ENCODE data around the gene REG1A.

The REG1A gene, protein sequence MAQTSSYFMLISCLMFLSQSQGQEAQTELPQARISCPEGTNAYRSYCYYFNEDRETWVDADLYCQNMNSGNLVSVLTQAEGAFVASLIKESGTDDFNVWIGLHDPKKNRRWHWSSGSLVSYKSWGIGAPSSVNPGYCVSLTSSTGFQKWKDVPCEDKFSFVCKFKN

DNA sequence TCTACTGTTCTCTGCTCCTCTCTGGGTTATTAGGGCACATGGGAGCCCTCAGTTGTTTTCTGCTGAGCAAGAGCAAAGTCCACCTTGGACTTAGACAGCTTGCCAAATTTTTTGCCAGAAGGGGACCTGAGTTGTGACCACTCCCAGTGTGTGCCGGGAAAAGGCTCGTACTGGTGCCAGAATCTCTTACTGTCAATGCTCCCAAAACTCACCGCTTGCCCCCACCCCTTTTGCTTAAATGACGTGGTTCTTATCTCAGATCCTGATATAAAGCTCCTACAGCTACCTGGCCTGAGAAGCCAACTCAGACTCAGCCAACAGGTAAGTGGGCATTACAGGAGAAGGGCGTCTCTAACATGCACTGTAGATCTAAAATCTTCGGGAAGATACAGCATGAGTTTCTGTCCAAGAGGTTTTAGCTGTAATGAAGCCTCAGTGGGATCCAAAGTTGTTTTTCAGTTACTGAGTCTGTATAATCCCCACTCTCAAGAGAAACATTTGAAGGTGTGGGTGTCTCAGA lies at the start of gene REG1A:
TSS of gene REG1A (plus strand) at position 295 of the 520 bp plus-strand sequence. CDS start 374 bp downstream, outside the sequence.
- TF ChIP-seq, protein P1, sequence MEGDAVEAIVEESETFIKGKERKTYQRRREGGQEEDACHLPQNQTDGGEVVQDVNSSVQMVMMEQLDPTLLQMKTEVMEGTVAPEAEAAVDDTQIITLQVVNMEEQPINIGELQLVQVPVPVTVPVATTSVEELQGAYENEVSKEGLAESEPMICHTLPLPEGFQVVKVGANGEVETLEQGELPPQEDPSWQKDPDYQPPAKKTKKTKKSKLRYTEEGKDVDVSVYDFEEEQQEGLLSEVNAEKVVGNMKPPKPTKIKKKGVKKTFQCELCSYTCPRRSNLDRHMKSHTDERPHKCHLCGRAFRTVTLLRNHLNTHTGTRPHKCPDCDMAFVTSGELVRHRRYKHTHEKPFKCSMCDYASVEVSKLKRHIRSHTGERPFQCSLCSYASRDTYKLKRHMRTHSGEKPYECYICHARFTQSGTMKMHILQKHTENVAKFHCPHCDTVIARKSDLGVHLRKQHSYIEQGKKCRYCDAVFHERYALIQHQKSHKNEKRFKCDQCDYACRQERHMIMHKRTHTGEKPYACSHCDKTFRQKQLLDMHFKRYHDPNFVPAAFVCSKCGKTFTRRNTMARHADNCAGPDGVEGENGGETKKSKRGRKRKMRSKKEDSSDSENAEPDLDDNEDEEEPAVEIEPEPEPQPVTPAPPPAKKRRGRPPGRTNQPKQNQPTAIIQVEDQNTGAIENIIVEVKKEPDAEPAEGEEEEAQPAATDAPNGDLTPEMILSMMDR (conservative IDR thresholded peaks at IDR 0.05; ENCODE audit: low read depth, low read length): no peak
- H3K4me3 ChIP-seq (ENCODE audit: low read depth, low read length): no peak within 1 kb of the TSS
- no peak for DNase-seq (ENCODE audit: low read depth)

DNA sequence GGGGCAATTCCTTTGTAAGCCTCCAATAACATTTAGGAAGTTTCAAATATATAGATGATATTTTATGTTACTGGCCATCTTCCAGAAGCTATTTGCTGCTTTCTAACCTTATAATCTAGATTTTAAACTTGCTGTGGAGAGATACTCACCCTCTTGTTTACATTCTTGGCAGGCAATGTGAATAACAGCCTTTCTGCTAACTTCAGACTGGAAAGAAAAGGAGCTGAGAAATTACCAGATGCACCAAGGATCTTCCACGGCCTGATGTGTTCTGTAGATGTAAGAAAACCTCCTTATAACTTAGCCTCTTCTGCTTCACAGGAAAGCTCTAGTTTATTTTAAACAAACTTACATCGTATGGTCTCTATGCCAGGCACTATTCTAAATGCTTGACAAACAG lies 49.2 kb upstream of the REG1A start:
- TF ChIP-seq, protein P1 (conservative IDR thresholded peaks at IDR 0.05; ENCODE audit: low read depth, low read length): no peak
- no peak for DNase-seq (ENCODE audit: low read depth)
- no peak overlapping the region for H3K4me3 ChIP-seq (ENCODE audit: low read depth, low read length)

DNA sequence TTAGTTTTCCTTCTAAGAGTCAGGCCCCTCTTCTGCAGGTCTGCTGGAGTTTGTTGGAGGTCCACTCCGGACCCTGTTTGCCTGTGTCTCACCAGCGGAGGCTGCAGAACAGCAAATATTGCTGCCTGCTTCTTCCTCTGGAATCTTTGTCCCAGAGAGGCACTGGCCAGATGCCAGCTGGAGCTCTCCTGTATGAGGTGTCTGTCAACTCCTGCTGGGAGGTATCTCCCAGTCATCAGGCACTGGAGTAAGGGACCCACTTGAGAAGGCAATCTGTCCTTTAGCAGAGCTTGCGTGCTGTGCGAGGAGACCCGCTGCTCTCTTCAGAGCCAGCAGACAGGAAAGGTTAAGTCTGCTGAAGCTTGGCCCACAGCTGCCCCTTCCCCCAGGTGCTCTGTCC lies 37.3 kb upstream of the REG1A start:
- no peak overlapping the region for H3K4me3 ChIP-seq (ENCODE audit: low read depth, low read length)
- DNase-seq (ENCODE audit: low read depth): no peak
- TF ChIP-seq, protein P1 (conservative IDR thresholded peaks at IDR 0.05; ENCODE audit: low read depth, low read length): no peak

DNA sequence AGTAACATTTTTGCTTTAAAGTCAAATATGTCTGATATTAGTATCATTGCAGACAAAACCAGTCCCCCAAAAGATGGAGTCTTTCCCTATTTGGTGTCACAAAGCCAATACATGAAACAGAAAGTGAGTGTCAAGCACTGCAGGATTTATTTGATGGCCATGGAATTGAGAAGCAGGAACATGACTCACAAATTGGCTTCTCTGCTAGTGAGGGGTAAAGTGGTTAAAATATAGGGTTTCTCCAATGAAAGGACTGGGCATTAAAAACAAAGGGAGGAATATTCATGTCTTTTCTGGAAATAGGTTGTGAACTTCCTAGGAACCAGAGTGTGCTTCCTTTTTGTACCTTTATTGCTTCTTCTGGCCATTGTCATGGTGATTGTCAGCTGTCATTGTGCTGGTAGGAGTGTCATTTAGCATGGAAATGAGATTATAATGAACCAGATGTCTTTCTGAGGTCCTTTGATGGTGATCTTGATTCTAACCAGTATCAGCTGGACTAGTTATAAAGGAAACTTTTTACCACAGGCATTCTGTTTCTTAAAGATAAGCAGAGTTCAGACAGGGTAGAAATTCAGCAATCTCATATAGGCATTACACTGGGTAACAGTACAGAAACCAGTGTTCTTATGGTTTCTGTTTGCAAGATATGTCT lies 36.6 kb upstream of the REG1A start:
- H3K4me3 ChIP-seq (ENCODE audit: low read depth, low read length): no peak overlapping the region
- TF ChIP-seq, protein P1 (conservative IDR thresholded peaks at IDR 0.05; ENCODE audit: low read depth, low read length): no peak

DNA sequence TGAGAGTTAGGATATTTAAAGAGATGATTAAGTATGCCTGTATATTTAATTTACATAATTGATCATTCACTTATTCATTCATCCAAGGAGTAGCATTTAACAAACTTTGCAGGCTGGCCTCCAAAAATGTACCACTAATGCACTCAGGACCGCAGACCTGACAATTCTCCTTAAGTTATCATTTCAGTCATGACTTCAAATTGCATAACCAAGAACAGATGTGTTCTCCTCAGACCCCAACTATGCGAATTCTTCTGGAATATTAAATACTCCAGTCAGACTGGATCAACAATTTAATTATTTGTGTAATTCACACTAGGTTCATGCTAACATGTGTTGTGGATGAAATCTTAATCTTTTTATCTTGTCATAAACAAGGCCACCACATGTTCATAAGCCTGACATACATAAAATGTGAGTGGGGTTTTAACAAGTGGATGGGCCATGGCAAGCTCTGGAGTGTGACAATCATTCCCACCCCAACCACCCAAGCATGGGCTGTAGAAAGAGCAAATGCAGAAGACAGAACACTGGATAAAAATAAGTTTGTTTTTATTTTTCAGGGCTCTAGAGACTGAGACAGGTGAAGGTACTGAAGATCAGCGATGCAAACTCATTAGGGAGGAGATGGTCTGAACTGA lies 35.7 kb upstream of the REG1A start:
- H3K4me3 ChIP-seq (ENCODE audit: low read depth, low read length): no peak overlapping the region
- no peak for DNase-seq (ENCODE audit: low read depth)
- TF ChIP-seq, protein P1 (conservative IDR thresholded peaks at IDR 0.05; ENCODE audit: low read depth, low read length): no peak

More for the DNA sequence above, 36.6 kb upstream of the REG1A start:
- no peak for DNase-seq (ENCODE audit: low read depth)

DNA sequence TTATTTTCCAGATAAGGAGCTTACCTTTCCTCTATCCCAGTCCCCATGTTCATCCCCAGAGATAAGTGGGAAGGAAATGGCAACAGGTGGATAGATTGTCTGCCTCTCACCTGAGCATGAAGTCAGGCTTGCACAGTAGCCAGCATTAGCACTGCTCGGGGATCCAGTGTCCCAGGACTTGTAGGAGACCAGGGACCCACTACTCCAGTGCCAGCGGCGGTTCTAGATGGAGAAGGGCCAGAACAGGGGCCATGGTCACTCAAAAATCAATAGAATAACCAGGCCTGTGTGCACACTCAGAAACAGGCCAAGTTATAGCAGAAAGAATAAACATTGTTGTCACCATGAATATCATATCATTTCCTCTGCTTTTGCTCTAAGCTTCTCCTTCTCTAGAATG lies 34.9 kb upstream of the REG1A start:
- TF ChIP-seq, protein P1 (conservative IDR thresholded peaks at IDR 0.05; ENCODE audit: low read depth, low read length): no peak
- DNase-seq (ENCODE audit: low read depth): no peak
- H3K4me3 ChIP-seq (ENCODE audit: low read depth, low read length): no peak overlapping the region
